HepG2 (cell line): ENCODE measurements around the gene SART1. TPM values are rescaled to one million over a fixed set of nuclear protein-coding genes. Genes with fewer than 3 reads are reported as not detected.

ENCODE experiments used
- FOXP1 ChIP-seq, 2 experiments: fragments of 450-650 bp in 1 of 2; IDR thresholded peaks; 2 replicates each; pipeline ENCODE4 v1.6.1; 2017 to 2018; ENCODE audit warnings: antibody characterized with exemption in 1 of 2
- GABPB1 ChIP-seq: IDR thresholded peaks from 2 replicates; pipeline ENCODE4 v1.6.1; 2016; ENCODE audit warnings: mild to moderate bottlenecking, missing genetic modification reagents, moderate library complexity, missing compliant biosample characterization
- HOMEZ ChIP-seq: IDR thresholded peaks from 2 replicates; pipeline ENCODE4 v1.6.1; 2016; ENCODE audit warnings: low read depth
- MYNN ChIP-seq: sonication (generic); formaldehyde crosslinking; IDR thresholded peaks from 2 replicates; pipeline ENCODE4 v1.4.0; 2020; ENCODE audit warnings: mild to moderate bottlenecking, low read depth, missing genetic modification reagents
- NFIC ChIP-seq: IDR thresholded peaks from 2 replicates; pipeline ENCODE4 v1.6.1; 2012; ENCODE audit warnings: mild to moderate bottlenecking, low read length, inconsistent platforms
- RARA ChIP-seq: IDR thresholded peaks from 2 replicates; pipeline ENCODE4 v1.6.1; 2016; ENCODE audit warnings: missing genetic modification reagents, missing compliant biosample characterization
- REPIN1 ChIP-seq: sonication (generic); formaldehyde crosslinking; IDR thresholded peaks from 2 replicates; pipeline ENCODE4 v1.8.0; 2022; ENCODE audit warnings: missing genetic modification reagents, low read depth, mild to moderate bottlenecking, borderline replicate concordance
- SAFB2 ChIP-seq: sonication (generic); formaldehyde crosslinking; IDR thresholded peaks from 2 replicates; pipeline ENCODE4 v1.5.1; 2020; ENCODE audit warnings: missing genetic modification reagents, low read depth, mild to moderate bottlenecking, borderline replicate concordance
- SALL2 ChIP-seq: sonication (generic); formaldehyde crosslinking; IDR thresholded peaks from 2 replicates; pipeline ENCODE4 v1.8.1; 2023; ENCODE audit warnings: mild to moderate bottlenecking, missing genetic modification reagents, inconsistent platforms
- SCMH1 ChIP-seq: sonication (generic); formaldehyde crosslinking; IDR thresholded peaks from 2 replicates; pipeline ENCODE4 v1.9.0; 2021; ENCODE audit warnings: missing genetic modification reagents, mild to moderate bottlenecking, borderline replicate concordance
- SKIL ChIP-seq: sonication (generic); formaldehyde crosslinking; IDR thresholded peaks from 2 replicates; pipeline ENCODE4 v1.8.0; 2022; ENCODE audit warnings: missing genetic modification reagents, mild to moderate bottlenecking, moderate library complexity, borderline replicate concordance
- SOX5 ChIP-seq: IDR thresholded peaks from 2 replicates; pipeline ENCODE4 v1.6.1; 2016; ENCODE audit warnings: borderline replicate concordance
- TEAD2 ChIP-seq: sonication (generic); formaldehyde crosslinking; IDR thresholded peaks from 2 replicates; pipeline ENCODE4 v1.9.0; 2021; ENCODE audit warnings: missing genetic modification reagents
- ZBTB46 ChIP-seq: sonication (generic); formaldehyde crosslinking; IDR thresholded peaks from 2 replicates; pipeline ENCODE4 v1.4.0; 2020; ENCODE audit warnings: mild to moderate bottlenecking, missing genetic modification reagents, borderline replicate concordance
- ZBTB8A ChIP-seq: sonication (generic); formaldehyde crosslinking; IDR thresholded peaks from 2 replicates; pipeline ENCODE4 v1.4.0; 2020; ENCODE audit warnings: mild to moderate bottlenecking, low read depth, missing genetic modification reagents, borderline replicate concordance
- ZFYVE20 ChIP-seq: sonication (generic); formaldehyde crosslinking; IDR thresholded peaks from 2 replicates; pipeline ENCODE4 v1.8.0; 2023; ENCODE audit warnings: low read depth, mild to moderate bottlenecking, moderate library complexity, missing genetic modification reagents, borderline replicate concordance
- ZNF292 ChIP-seq: sonication (generic); formaldehyde crosslinking; IDR thresholded peaks from 2 replicates; pipeline ENCODE4 v1.8.1; 2022; ENCODE audit warnings: mild to moderate bottlenecking, low read depth, missing genetic modification reagents, borderline replicate concordance
- ZNF451 ChIP-seq: sonication (generic); formaldehyde crosslinking; IDR thresholded peaks from 2 replicates; pipeline ENCODE4 v1.5.0; 2020; ENCODE audit warnings: mild to moderate bottlenecking, missing genetic modification reagents
- ZNF598 ChIP-seq: sonication (generic); formaldehyde crosslinking; IDR thresholded peaks from 2 replicates; pipeline ENCODE4 v1.5.1; 2020; ENCODE audit warnings: mild to moderate bottlenecking, missing genetic modification reagents, borderline replicate concordance
- ZNF674 ChIP-seq: sonication (generic); formaldehyde crosslinking; IDR thresholded peaks from 2 replicates; pipeline ENCODE4 v1.5.0; 2020; ENCODE audit warnings: low read depth, mild to moderate bottlenecking, missing genetic modification reagents
- polyA plus RNA-seq, 8 experiments: library from polyadenylated mRNA; depleted of rRNA in 3 of 8; stranded (reverse) in 7 of 8; unstranded in 1 of 8; fragments of >200 nt; fragmentation: Illumina TruSeq in 4 of 8; extraction: Trizol in 4 of 8; gene quantifications; 2 replicates each; pipeline versions ENCODE4 v1.2.1 to v1.2.3, GENCODE V29; 2011 to 2016; ENCODE audit warnings: low read depth in 4 of 8, missing spikeins in 1 of 8, mixed read lengths in 1 of 8; ENCODE audit not compliant: insufficient read depth in 1 of 8
- total RNA-seq, 5 experiments: library from RNA; depleted of rRNA; stranded (reverse); fragments of >200 nt; fragmentation: Illumina TruSeq; extraction: Trizol; gene quantifications; 2 replicates each; pipeline ENCODE4 v1.2.3, GENCODE V29; 2016; ENCODE audit warnings: low read depth in 1 of 5
- TF ChIP-seq, protein P1 (sequence below): sonication (generic); formaldehyde crosslinking; IDR thresholded peaks from 2 replicates; pipeline ENCODE4 v1.4.0; 2020; ENCODE audit warnings: missing genetic modification reagents

SART1 gene
- total and polyA plus RNA-seq, 2 of the 13 experiments (the other 11 are each of a cell fraction or from before 2014, with no cell fraction given) = 11.3 to 22.5 TPM

DNA sequence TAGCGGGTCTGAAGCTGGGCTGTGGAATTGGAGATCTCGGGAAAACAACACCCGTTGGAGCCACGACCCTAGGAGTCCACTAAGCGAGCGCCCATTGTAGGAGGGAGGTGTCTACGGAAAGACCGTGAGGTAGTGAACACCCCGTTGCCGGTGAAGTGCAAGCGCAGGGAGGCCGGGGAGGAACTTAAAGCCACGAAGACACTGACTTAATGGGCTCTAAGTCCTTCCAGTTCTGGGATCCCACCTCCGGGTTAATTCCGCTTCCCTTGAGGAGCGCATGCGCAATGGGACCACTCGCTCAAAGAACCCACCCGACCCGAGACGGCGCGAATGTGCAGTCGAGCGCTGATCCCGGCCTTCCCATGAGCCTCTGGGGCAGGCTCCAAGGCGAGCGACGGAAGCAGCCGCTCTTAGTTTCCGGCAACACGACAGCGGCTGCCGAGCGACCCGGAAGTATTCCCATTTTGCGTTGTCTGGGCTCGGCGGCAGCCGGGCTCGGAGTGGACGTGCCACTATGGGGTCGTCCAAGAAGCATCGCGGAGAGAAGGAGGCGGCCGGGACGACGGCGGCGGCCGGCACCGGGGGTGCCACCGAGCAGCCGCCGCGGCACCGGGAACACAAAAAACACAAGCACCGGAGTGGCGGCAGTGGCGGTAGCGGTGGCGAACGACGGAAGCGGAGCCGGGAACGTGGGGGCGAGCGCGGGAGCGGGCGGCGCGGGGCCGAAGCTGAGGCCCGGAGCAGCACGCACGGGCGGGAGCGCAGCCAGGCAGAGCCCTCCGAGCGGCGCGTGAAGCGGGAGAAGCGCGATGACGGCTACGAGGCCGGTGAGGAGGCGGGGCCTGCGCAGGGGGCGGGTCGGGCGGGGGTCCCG lies at the start of gene SART1 (continued):
- no peak for TF ChIP-seq ZBTB46 (CRISPR knock-in tag)
- TF ChIP-seq, protein P1, sequence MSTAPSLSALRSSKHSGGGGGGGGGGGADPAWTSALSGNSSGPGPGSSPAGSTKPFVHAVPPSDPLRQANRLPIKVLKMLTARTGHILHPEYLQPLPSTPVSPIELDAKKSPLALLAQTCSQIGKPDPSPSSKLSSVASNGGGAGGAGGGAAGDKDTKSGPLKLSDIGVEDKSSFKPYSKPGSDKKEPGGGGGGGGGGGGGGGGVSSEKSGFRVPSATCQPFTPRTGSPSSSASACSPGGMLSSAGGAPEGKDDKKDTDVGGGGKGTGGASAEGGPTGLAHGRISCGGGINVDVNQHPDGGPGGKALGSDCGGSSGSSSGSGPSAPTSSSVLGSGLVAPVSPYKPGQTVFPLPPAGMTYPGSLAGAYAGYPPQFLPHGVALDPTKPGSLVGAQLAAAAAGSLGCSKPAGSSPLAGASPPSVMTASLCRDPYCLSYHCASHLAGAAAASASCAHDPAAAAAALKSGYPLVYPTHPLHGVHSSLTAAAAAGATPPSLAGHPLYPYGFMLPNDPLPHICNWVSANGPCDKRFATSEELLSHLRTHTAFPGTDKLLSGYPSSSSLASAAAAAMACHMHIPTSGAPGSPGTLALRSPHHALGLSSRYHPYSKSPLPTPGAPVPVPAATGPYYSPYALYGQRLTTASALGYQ (CRISPR knock-in tag) = 0 out of 2 replicates have a peak, but pooled peaks have one; percentile 66
- TF ChIP-seq NFIC = no peak
- TF ChIP-seq ZNF451 (CRISPR knock-in tag) = no peak
- TF ChIP-seq SALL2 (CRISPR knock-in tag) = peak; percentile 72
- peak; percentile 89; the same call in 1 of the 2 replicates for TF ChIP-seq ZNF598 (CRISPR knock-in tag)
- TF ChIP-seq SOX5 (CRISPR knock-in tag) = peak; percentile 27; the same call in 1 of the 2 replicates
- 0 out of 2 replicates have a peak, but pooled peaks have one; percentile 18 for TF ChIP-seq HOMEZ (CRISPR knock-in tag)
- TF ChIP-seq ZBTB8A (CRISPR knock-in tag) = no peak
- no peak for TF ChIP-seq ZNF674 (CRISPR knock-in tag)
- no peak for TF ChIP-seq TEAD2
- no peak for TF ChIP-seq ZFYVE20
- no peak; the same call in 1 of the 2 replicates for TF ChIP-seq MYNN (CRISPR knock-in tag)
- TF ChIP-seq GABPB1 (CRISPR knock-in tag) = peak; percentile 99
- TF ChIP-seq SAFB2 (CRISPR knock-in tag) = no peak
- TF ChIP-seq SCMH1 (CRISPR knock-in tag) = no peak
- TF ChIP-seq RARA (CRISPR knock-in tag) = 0 out of 2 replicates have a peak, but pooled peaks have one; percentile 29
- TF ChIP-seq SKIL = no peak
- no peak for TF ChIP-seq FOXP1 (IDR thresholded peaks at IDR 0.05)
- TF ChIP-seq FOXP1 (CRISPR knock-in tag; IDR thresholded peaks at IDR 0.05) = no peak
- peak; percentile 65; the same call in 1 of the 2 replicates for TF ChIP-seq REPIN1 (CRISPR knock-in tag)
- no peak for TF ChIP-seq ZNF292 (CRISPR knock-in tag)
